Measurements from ENCODE around the gene ARL4D. TPM values are rescaled to one million over a fixed set of nuclear protein-coding genes. Genes with fewer than 3 reads are reported as not detected.

The ARL4D gene
- total RNA-seq, 1 experiment from 2014 or later: 11.5 TPM

GRCh38 chr17:43380307-43380706 is 18.5 kb upstream of the ARL4D start:
- ATAC-seq (no peak), DNase-seq (ENCODE audit: low read depth, low spot score) (no peak)
- BruUV-seq (replicated peaks): no TSS peak
- no peak overlapping the region for H3K4me2 ChIP-seq (ENCODE audit: low read length)
- no peaks in the 10 kb centered on the region for H3K36me3 ChIP-seq (ENCODE audit: control insufficient read depth in 1 of 2, insufficient read depth in 2 of 2, low read length in 2 of 2)
- intact Hi-C loops (cut with micrococcal nuclease): no loop called here
- ChIA-PET RAD21 (ENCODE audit: low non-redundant PET in 1 of 2, low total read pairs in 2 of 2, uncharacterized antibody in 2 of 2, unreplicated experiment in 2 of 2) (no interaction called here), CTCF (no interaction called here), POLR2A (interaction anchor here (3.5 kb wide), 1 partner anchor 12 kb away, joined by 19 read pairs; no protein-coding TSS in a partner anchor)
- no peaks in the 10 kb centered on the region for H3K4me1 ChIP-seq (ENCODE audit: control insufficient read depth in 1 of 2, insufficient read depth in 2 of 2, low read length in 2 of 2)
- H3K9me2 ChIP-seq (ENCODE audit: insufficient read depth): no peaks in the 10 kb centered on the region
- no peaks in the 10 kb centered on the region for H3K27me3 ChIP-seq (ENCODE audit: insufficient read depth, low read length)
- no peak overlapping the region for H3K9ac ChIP-seq (ENCODE audit: low read length)
- no peak overlapping the region for H2AFZ ChIP-seq (ENCODE audit: low read depth, low read length, poor library complexity, severe bottlenecking)
- TF ChIP-seq CBX3 (IDR thresholded peaks at IDR 0.05; ENCODE audit: low read depth) (peak; percentile 85), ZNF274 (IDR thresholded peaks at IDR 0.05; ENCODE audit: low read depth, low read length) (no peak)
- H3K79me2 ChIP-seq (ENCODE audit: insufficient read depth, low read length): no peaks in the 10 kb centered on the region
- no peak overlapping the region for H3K27ac ChIP-seq (ENCODE audit: low read depth, low read length)
- no peak overlapping the region for H3K4me3 ChIP-seq (replicated peaks in 1 of 2; ENCODE audit: low read depth in 1 of 2, low read length in 2 of 2)
- no peaks in the 10 kb centered on the region for H4K20me1 ChIP-seq (ENCODE audit: insufficient read depth)
- H3K9me3 ChIP-seq (ENCODE audit: control insufficient read depth in 1 of 2, insufficient read depth in 1 of 2, low read depth in 1 of 2, low read length in 2 of 2): peaks cover 0 to 15% of the 10 kb centered on the region in 2 experiments; a peak in 1 of 4 replicates

GRCh38 chr17:43381204-43381603 is 17.6 kb upstream of the ARL4D start:
- Histone ChIP-seq H3K9me3 (ENCODE audit: control insufficient read depth in 1 of 2, insufficient read depth in 1 of 2, low read depth in 1 of 2, low read length in 2 of 2) (peaks cover 0 to 15% of the 10 kb centered on the region in 2 experiments; a peak in 1 of 4 replicates), H3K4me2 (ENCODE audit: low read length) (no peak overlapping the region), H3K79me2 (ENCODE audit: insufficient read depth, low read length) (no peaks in the 10 kb centered on the region), H3K4me3 (replicated peaks in 1 of 2; ENCODE audit: low read depth in 1 of 2, low read length in 2 of 2) (no peak overlapping the region), H3K36me3 (ENCODE audit: control insufficient read depth in 1 of 2, insufficient read depth in 2 of 2, low read length in 2 of 2) (no peaks in the 10 kb centered on the region), H3K4me1 (ENCODE audit: control insufficient read depth in 1 of 2, insufficient read depth in 2 of 2, low read length in 2 of 2) (no peaks in the 10 kb centered on the region), H3K27me3 (ENCODE audit: insufficient read depth, low read length) (no peaks in the 10 kb centered on the region), H2AFZ (ENCODE audit: low read depth, low read length, poor library complexity, severe bottlenecking) (no peak overlapping the region), H3K9me2 (ENCODE audit: insufficient read depth) (no peaks in the 10 kb centered on the region), H3K9ac (ENCODE audit: low read length) (no peak overlapping the region), H4K20me1 (ENCODE audit: insufficient read depth) (no peaks in the 10 kb centered on the region), H3K27ac (ENCODE audit: low read depth, low read length) (no peak overlapping the region)
- ChIA-PET RAD21 (ENCODE audit: low non-redundant PET in 1 of 2, low total read pairs in 2 of 2, uncharacterized antibody in 2 of 2, unreplicated experiment in 2 of 2) (no interaction called here), POLR2A (interaction anchor here (3.5 kb wide), 1 partner anchor 13 kb away, joined by 19 read pairs; no protein-coding TSS in a partner anchor), CTCF (no interaction called here)
- intact Hi-C loops (cut with micrococcal nuclease): no loop called here
- ATAC-seq (no peak), DNase-seq (ENCODE audit: low read depth, low spot score) (no peak)
- BruUV-seq (replicated peaks): no TSS peak
- TF ChIP-seq ELF1 (IDR thresholded peaks at IDR 0.05; ENCODE audit: borderline replicate concordance, low read depth) (no peak), FOSL1 (IDR thresholded peaks at IDR 0.05; ENCODE audit: low read depth) (no peak), TCF7L2 (IDR thresholded peaks at IDR 0.05; ENCODE audit: borderline replicate concordance, extremely low read depth, insufficient read depth, insufficient read length) (no peak), SP1 (IDR thresholded peaks at IDR 0.05; ENCODE audit: low read depth) (no peak)

All from HCT116 (cell line).